HG02642 (cell line): ENCODE data around the gene DOK3.
"Not testable (repeated sequence)": the region's sequence is repeated elsewhere in the genome, so short reads cannot be mapped to it uniquely, and the experiment has no call there.

Experiments
- ATAC-seq: cut with Tn5 transposase; IDR thresholded peaks from one replicate; pipeline ENCODE4 v1.9.1; 2021; ENCODE audit warnings: mild to moderate bottlenecking; ENCODE audit not compliant: unreplicated experiment, poor library complexity

DOK3 gene

GRCh38 chr5:177489119-177489716, 20.4 kb downstream of the DOK3 start:
- ATAC-seq: no peak

- no peak for ATAC-seq
Measured at GRCh38 chr5:177487975-177488374, 21.7 kb downstream of the DOK3 start.

- ATAC-seq: no peak
Measured at GRCh38 chr5:177487144-177487543, 22.5 kb downstream of the DOK3 start.

GRCh38 chr5:177486256-177486655, 23.4 kb downstream of the DOK3 start:
- ATAC-seq: no peak

GRCh38 chr5:177485753-177486152, 23.9 kb downstream of the DOK3 start:
- not testable (repeated sequence) for ATAC-seq

GRCh38 chr5:177484902-177485549, 24.6 kb downstream of the DOK3 start:
- no peak for ATAC-seq

GRCh38 chr5:177483994-177484901, 25.4 kb downstream of the DOK3 start:
- no peak for ATAC-seq

GRCh38 chr5:177483042-177483441, 26.6 kb downstream of the DOK3 start:
- no peak for ATAC-seq

- ATAC-seq: no peak
Measured at GRCh38 chr5:177482359-177482795, 27.2 kb downstream of the DOK3 start.

- ATAC-seq: no peak
Measured at GRCh38 chr5:177479774-177480173, 29.9 kb downstream of the DOK3 start.

- ATAC-seq: no peak
Measured at GRCh38 chr5:177478711-177479646, 30.6 kb downstream of the DOK3 start.

- no peak for ATAC-seq
Measured at GRCh38 chr5:177477701-177478477, 31.7 kb downstream of the DOK3 start.

- ATAC-seq: no peak
Measured at GRCh38 chr5:177476531-177477233, 32.9 kb downstream of the DOK3 start.

- ATAC-seq: no peak
Measured at GRCh38 chr5:177475563-177476427, 33.8 kb downstream of the DOK3 start.

GRCh38 chr5:177474846-177475562, 34.6 kb downstream of the DOK3 start:
- ATAC-seq: no peak

GRCh38 chr5:177474002-177474476, 35.6 kb downstream of the DOK3 start:
- ATAC-seq: no peak

GRCh38 chr5:177473443-177474001, 36.1 kb downstream of the DOK3 start, which contains the start of gene DBN1:
TSS of gene DBN1 (minus strand) at chr5:177473634. CDS start at chr5:177473521, 113 bp downstream.
- ATAC-seq: peak; percentile 41
